HG02571 (cell line): ENCODE measurements around the gene HDAC10.

Source experiments
- ATAC-seq: cut with Tn5 transposase; IDR thresholded peaks from one replicate; pipeline ENCODE4 v1.9.1; 2021; ENCODE audit warnings: mild to moderate bottlenecking, moderate library complexity; ENCODE audit not compliant: unreplicated experiment

The HDAC10 gene

DNA sequence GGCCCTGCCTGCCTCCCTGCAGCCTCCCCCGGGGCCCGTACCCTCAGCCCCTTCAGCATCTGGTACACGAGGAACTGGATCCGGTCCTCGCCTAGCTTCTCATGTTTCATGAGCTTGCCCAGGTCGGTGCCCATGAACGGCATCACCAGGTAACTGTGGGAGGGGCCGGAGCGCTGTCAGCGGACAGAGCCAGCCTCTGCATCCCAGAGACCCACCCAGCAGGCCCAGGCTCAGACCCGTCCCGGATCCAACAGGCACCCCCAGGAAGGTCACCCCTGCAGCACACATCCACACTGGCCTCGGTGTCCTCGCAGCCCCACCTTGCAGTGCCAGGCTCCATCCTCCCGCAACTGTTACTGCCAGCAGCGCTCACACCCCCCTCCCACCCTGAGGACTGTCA is 6.0 kb upstream of the HDAC10 start:
- no peak for ATAC-seq

DNA sequence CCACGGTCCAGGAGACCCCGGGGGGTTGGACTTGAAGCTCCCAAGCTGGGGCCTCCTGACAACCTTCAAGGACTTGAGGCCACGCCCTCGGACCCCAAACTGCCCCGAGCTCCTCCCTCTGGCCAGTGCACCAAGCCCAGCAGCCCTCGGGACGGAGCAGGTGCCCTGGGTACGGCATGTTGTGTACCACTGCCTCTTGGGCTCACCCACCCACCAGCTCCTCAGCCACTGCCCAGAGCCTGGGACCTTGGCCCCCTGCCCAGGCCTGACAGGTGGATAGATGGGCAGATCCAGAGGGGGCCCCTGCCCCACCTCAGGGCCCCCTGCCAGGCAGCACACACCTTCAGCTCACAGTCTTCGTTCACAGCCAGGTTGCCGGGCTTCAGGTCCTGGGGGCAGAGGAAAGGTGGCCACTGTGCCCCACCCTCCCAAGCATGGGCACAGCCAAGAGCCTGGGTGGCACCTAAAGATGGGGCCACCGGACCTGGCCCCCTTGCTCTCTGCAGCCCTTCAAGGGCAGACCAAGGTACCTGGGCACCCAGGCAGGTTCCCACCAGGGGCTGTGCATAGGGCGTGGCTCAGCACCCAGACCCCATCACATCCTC is 5.3 kb upstream of the HDAC10 start:
- no peak for ATAC-seq

DNA sequence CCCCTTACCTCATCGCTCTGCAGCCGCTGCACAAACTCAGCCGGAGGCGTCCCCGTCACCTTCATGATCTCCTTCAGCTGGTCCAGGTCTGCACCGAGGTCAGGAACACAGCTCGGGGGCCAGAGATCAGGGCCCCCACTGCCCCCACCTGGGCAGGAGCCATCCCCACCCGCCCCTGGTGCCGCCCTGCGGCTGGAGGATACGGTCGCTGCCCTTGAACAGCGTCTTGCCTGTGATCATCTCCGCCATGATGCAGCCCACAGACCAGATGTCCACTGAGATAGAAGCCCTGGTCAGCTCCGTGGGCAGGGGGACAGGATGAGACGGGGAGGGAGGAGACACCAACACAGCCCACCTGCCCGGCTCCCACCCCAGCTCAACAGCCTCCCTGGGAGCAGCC is 4.5 kb upstream of the HDAC10 start:
- no peak for ATAC-seq

DNA sequence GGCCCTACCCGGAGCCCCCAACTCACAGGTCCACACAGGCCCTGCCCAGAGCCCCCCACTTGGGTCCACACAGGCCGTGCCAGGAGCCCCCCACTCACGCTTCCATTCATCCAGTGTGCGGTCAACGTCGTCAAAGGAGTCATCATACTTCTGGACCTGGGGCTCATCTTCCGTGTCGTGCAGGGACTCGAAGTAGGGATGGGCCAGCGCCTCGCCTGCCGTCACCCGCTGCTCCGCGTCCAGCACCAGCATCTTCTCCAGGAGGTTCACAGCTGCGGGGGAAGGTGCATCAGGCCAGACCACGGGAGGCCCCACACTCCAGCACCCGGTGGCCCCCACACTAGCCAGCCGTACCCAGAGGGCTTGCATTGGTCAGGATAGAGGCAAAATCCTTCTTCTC is 4.0 kb upstream of the HDAC10 start:
- no peak for ATAC-seq

DNA sequence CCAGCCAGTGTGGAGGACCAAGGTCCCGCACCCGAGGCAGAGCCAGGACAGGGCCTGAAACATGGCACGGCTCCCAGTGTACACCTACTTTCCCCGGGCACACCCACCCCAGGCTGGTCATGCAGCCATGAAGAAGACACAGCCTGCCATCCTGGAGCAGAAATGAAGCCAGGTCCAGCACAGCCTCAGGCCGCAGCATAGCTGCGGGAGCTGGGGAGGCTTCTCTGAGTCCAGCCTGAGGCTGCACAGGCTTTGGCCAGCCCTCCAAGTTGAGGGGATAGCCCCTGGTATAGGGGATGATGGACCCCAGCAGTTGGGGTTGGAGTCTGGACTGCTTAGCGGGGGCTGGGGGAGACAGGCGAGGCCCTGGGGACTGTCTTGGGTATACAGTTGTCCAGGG is 2.9 kb upstream of the HDAC10 start:
- ATAC-seq, result no peak

DNA sequence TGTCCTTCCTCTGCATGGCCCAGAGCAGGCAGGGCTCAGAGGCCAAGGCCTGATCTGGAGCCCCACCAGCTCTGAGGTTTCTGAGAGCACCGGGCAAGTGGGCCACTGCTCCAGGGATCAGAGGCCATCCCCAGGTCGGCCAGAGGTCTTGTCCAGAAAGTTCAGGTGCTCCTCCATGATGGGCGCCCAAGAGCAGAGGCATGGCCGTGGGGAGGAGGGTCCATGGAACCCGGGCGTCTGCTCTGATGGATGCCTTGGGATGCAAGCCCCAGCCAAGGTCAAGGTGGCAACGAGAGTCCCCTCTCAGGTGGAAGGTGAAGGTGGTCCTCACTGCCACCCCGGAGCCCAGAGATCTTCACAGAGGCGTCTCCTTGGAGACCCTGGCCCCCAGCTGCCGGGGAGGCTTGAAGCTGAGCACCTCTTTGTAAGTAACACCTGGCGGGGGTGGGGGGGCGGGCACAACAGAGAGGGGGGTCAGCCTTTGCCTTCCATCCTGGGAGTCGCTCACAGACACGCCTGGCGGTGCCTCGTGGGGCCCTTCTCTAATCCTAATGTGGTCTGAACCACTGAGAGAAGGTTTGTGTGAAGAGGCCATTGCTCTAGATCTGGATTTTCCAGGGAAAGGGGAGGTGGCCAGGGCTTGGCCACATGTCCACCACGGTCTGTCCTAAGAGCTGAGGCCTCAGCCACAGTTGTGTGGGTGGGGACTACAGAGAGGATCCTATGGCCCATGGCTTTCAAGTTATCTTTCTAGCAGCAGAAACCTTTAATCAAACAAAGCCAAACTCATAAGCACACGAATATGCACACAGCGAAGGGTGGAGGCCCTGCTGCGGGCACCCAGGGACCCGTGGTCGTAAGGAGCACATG is 2.2 kb upstream of the HDAC10 start:
- no peak for ATAC-seq

DNA sequence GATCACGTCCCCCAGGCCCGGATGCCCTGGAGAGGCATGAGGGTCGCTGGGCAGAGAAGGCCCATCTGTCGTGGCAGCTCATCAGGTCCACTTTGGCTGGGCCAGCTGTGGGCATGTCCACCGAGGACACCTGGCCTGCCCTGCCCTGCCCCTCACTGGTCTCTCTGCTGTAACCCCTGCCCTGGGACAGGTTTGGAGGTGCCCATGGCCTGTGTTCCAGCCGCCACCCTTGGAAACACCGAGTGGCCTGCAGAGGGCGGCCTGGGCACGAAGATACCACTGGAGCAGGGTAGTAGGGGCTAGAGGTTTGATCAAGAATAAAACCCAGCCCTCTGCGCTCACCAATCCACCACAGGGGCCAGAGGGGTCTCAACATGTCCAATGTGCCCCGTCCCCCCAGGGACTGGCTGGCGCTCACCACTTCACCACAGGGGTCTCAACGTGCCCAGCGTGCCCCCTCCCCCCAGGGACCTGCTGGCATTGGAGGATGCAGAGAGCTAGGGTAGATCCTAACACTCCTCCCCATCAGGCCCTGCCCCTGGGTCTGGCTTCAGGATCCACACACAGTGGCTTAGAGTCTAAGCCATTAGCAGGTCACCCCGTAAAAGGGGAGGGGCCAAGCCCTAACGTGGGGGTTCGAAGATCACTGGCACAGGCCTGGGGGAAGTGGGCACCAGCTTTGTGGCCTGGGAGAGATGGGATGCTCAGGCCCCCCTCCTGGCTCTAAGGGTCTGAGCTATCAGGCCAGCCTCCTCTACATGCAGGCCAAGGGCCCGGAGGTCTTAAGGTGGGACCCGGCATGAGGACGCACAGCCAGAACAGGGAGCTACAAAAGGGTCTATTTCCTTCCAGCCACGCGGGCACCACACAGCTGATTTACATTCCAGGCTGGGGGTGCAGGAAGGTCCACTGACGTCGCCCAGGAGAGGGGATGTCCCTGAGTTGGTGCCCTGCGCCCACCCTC is 1.3 kb upstream of the HDAC10 start:
- no peak for ATAC-seq

DNA sequence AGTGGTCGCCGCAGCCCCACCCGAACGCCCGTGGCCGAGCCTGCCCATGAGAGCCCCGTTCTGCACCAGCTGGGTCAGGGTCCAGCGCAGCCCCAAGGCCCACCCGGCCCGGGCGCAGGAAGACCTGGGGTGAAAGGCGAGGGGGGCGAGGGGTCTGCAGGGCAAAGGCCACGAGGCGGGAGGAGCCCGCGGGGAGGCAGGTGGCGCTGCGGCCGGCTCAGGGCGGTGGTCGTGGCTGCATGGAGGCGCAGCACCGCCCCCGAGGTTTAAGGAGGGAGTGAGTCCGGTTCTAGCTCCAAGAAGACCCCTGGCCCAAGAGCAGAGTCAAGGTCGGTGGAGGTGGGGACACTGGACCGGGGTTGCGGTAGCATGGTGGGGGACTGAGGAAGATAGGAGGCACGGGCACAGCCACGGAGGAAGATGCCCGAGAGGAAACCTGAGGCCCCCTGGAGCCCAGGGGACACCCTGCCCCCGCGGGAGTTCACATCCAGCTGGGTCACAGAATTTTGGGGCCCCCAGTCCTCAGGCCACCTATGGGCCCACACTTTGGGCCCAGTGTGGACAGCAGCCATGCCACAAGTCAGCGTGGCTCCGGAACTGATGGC is 514 bp upstream of the HDAC10 start:
- ATAC-seq, result no peak

DNA sequence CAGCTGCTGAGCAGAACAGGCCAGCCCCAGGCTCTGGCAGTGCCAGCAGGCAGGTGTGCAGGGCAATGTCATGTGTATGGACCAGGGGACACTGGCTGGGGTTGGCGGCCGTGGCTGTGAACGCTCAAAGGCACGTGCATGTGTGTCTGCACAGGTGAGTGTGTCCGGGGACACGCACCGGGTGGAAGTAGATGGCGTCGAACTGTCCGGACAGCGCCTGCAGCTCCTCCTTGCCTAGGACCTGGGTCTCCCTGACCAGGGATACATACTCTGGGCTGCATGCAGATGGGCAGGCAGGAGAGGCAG is 863 bp downstream of the HDAC10 start:
- no peak for ATAC-seq

DNA sequence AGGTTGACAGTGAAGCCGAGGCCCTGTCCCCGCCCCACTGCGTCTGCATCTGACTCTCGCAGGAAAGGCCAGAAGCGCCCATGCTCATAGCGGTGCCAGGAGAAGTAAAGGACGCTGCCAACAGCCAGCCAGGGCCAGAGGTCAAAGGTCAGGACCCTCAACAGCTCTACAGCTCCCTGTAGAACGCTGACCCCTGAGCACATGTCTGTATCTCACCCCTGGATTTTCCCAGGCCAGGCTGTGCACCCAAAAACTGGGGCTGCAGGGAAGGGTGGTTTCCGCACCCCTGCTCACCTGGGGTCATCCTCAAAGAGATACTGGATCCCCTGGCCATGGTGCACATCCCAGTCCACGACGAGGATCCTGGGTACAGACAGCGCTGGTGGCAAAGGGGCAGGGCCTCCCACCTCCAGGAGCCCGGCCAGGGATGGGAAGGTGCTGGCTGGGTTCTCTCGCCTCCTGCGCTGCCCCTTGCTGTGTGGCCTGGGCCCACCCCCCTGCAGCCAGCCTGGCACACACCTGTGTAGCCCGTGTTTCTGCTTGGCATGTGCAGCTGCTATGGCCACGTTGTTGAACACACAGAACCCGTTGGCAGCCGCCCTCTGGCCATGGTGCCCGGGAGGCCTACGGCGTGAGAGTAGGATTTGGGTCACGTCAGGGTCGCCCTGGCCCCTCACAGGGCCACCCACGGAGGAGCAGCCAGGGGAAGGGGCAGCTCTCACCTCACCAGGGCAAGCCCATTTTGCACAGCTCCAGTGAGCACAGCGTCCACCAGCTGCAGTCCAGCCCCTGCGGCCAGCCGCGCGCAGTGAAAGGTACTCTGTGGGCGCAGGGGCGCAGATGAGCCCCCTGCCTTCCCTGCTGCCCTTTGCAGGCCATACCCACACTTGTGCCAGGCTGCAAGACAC is 1.5 kb downstream of the HDAC10 start:
- no peak for ATAC-seq

DNA sequence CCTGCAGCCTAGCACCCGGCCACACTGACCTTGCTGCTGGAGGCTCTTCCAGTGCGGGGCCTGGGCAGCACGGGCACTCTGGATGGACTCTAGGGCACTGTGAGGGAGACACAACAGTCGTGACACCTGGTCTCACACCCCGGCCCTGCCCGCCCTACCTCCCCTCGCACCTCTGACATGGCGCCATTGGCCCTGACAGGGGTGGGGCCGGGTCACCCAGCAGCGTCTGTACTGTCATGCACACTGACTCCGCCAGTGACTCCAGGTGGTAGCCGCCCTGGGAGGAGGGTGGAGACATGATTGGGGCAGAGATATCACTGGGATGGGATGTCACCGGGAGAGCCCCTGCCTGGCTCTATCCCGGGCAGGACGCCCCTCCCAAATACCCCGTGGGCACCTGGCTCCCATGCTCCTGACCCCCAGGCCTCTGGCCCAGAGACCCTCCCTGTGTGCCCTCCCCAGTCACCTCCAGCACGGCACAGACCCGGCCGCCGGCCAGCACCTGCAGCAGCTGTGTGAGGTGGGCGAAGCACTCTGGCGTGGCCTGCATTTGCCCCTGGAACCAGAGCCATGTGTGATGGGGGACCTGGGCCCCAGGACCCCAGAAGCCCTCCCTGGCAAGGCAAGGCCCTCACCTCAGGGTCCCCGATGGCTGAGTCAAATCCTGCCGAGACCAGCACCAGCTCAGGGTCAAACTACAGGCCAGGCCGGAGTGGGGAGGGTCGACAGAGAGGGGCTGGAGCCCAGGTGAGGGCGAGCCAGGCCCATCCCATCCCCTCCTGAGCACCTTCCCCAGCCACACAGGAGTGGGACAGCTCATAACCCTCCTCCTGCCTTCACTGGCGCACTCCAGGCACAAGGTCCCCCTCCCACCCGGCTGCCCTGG is 2.6 kb downstream of the HDAC10 start:
- ATAC-seq, result no peak

DNA sequence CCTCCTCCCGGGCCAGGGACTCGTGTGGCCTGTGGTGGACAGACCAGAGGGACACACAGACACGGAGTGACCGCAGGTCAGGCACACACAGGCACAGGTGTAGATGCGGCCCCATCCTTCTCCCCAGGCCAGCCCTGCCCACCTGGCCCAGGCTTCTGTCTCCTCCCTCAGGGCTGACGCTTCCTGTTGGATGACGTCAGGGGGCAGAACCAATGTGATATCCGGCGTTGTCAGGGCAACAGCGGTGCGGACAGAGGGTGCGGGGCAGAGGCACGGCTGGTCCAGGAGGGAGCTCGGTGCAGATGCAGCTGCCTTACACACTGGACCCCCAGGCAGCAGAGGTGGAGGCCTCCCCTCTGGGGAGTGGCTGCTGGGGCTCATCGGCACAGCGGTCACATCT is 3.3 kb downstream of the HDAC10 start:
- no peak for ATAC-seq

DNA sequence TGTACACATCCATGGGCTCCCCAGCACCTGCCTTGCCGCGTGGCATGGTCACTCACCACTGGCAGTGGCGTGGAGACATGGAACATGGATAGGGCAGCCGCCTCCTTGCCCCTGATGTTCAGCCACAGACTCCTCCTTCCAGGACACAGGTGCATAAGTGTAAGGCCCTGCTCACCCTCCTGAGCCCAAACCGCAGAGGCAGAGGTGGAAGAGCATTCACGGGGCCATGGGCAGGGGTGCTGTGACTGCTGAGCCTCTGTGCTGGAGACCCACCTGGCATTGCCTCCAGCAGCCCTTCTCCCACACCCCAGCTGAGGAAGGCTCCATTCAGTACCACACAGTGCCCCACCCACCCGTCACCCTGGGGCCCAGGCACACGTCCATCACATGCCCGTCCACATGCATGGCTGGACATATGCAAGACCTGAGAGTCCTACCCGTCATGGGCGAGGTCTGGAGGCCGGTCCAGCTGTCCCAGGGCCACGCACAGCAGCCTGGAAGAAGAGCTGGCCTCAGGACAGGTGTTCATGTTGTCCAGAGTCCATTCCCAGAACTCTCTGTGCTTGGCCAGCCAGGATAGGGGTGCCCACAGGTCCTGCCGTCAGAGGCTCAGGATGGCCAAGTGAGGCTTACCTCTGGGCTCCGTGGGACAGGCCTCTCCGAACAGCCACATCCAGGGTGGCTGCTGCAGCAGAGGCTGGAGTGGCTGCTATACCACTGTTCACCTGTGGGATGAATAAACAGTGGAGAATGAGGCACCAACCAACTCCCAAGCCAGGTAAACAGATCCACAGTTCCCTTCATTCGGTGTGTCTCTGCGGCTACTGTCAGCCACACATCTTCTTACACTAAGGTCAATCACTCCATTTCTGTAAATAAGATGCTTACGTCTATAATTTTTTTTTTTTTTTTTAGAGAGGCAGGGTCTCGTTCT is 4.6 kb downstream of the HDAC10 start:
- ATAC-seq, result no peak

DNA sequence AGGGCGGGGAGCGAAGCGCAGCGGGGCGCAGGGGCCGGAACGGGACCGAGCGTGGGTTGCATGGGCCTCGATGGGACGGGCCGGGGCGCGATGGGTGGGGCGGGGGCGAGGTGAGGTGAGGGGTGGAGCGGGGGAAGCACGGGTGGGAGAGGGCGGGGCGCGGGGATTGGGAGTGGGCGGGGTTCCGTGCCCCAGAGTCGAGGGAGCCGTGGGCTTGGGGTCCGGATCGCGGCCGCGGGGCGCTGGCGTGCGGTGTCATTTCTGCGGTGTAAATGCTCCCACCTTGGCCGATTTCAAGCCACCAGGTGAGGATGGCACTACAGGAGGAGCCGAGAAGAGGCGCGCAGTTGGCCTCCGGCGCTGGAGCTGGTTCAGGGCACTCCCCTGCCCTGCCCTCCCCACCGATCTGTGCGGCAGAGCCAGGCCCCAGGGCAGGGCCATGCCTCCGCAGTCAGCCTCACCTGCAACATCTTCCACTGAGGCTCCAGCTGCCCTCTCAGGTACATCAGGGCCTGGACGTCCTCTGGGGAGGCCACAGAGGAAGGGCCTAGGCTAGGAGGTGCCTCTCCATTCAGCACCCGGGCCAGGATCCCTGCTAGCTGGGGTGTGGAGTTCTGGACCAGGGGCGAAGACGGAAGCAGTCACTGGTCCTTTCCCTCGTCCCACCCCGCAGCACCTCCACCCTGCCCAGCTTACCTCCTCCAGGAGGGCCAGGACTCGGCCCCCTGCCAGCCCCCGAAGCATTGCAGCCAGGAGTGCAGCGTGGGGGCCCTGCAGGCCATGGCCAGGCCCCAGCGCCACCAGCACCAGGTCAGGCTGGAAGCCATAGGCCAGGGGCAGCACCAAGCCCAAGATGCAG is 5.6 kb downstream of the HDAC10 start:
- ATAC-seq, result peak; percentile 10

DNA sequence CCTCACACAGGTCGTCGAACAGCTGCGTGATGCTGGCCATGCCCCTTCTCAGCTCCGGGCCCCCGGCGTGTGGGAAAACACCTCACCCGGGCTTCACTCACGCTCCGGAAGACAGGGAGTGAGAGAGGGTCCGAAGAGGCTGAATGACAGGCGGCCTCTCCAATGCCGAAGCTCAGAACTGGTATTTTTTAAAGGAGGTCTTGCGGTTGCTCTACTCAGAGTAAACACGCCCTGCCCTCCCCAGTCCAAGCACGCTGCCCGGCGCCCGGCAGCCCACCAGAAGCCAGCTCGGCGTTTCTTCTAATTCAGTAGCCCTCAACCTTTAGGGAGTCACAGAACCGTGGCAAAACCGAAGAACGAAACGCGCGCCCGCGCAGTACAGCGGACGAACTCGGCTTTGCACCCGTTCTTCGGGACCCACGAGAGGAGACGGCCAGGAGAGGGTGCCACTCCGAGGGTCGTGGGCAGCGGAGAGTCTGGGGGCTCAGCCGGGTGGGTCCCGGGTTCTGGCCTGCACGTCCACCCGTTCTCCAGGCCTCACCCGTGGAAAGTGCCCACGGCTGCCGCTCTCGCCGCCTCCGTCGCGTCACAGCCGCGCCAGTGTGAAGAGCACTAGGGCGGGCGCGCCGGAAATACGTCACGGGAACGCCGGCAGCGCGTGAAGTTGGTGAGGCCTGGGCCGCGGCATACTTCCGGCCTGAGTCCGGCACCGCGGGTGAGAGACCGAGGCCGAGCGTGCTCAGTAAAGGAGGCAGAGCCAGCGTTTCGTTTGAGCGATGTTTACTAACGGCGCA is 6.4 kb downstream of the HDAC10 start, which contains the start of gene TUBGCP6:
TSS of gene TUBGCP6 (minus strand) at position 604 of the 794 bp plus-strand sequence. CDS start at position 40, 564 bp downstream.
- ATAC-seq, result peak; percentile 67

DNA sequence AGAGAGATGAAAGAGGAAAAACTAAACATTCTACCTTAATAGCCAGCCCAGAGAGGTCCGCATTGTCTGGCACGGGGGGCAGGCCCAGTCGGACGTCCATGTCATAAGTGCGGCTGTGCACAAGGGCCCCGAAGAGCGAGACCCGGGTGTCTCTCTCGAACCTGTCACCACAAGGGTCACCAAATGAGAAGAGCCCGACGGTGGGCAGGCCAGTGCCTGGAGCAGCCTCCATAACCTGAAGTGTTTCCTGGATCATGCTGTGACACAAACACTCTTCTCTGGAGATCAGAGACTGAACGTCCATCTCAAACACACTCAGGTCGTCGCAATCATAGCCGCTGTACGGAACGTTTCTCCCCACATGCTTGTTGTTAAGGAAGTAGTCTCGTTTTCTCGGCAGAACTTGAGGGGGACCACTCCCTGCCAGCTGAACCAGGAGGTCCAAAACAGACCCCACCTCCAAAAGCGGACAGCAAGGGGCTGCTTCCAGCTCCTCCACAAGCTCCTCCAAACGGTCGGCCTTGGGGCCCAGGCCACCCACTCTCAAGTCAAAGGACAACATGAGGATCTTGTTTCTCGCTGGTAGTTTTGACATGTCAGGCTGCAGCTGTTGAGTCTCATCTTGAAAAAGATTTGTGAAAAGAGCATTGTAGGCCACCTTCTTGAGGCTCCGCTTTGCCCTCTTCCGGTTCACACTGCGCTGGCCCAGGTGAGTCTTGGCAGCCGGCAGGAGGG is 7.2 kb downstream of the HDAC10 start:
- ATAC-seq, result no peak
